ENCODE measurements around the gene MAML3.
A peak's percentile ranks its signal among the peaks of the same experiment; 100 is the strongest.

The MAML3 gene

DNA sequence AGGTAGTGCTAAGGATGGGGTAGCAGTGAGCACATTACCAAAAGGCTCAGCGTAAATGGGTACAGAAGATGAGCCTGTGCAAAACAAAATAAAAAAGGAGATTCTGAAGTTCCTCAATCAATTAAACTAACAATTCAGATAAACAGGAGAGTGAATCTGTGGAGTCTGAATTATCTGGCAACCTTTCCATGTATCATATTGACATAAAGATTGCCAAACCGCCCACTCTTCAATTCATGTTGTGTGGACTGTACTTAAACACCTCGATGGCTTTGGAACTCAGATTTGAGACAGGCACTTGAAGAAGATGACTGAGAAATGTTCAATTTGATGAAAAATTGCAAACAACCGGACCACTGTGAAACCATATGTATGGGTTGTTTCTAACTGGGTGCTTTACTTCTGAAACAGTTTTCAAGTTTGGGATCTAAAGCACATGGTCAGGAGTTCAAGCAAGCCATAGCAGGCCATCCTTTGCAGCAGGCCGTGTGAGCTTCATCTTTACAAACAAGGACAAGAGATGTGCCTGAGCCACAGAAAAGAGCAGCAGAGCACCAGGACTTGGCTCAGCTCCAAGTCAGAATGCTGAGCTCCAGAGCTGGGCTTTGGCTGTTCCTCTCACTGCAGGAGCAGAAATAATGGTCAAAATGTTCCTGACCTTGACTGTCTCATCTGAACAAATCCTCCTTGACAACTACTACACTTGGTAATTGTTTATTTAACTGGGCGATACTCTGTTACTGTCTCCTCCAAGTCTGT is 380.2 kb downstream of the MAML3 start:
- H3K4me1 ChIP-seq: no peaks in the 10 kb centered on the region
- in situ Hi-C loops (cut with MboI; ENCODE audit: low sequenced_read_pairs): no loop called here
- H3K27me3 ChIP-seq (ENCODE audit: low read depth): no peaks in the 10 kb centered on the region
- H3K36me3 ChIP-seq (replicated peaks): no peaks in the 10 kb centered on the region
- no peak for DNase-seq (ENCODE audit: low spot score in 2 of 2)
- H3K9me3 ChIP-seq: no peaks in the 10 kb centered on the region
- no peak overlapping the region for H3K4me3 ChIP-seq

DNA sequence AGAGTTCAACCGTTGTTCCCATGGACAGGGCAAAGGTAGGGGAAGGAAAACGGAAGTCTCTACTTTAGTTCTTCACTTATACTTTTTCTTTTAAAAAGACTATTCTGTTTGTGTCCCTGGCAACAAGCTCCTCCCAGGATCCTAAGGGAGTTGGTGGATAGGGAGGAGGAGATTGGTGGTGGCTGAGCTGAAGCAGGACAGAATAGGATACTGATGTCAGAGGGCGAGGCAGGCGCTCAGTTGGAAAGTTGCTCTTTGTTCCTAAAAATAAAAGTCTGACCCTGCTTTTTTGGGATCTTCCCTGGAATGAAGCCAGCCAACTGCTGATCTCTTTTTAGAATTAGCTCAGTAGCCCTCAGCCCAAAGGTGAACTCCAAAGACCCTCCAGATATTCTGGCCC is 383.6 kb downstream of the MAML3 start:
- in situ Hi-C loops (cut with MboI; ENCODE audit: low sequenced_read_pairs): no loop called here
- Histone ChIP-seq H3K36me3 (replicated peaks) (no peaks in the 10 kb centered on the region), H3K4me3 (no peak overlapping the region), H3K27me3 (ENCODE audit: low read depth) (no peaks in the 10 kb centered on the region), H3K9me3 (no peaks in the 10 kb centered on the region), H3K4me1 (no peaks in the 10 kb centered on the region)
- no peak for DNase-seq (ENCODE audit: low spot score in 2 of 2)

DNA sequence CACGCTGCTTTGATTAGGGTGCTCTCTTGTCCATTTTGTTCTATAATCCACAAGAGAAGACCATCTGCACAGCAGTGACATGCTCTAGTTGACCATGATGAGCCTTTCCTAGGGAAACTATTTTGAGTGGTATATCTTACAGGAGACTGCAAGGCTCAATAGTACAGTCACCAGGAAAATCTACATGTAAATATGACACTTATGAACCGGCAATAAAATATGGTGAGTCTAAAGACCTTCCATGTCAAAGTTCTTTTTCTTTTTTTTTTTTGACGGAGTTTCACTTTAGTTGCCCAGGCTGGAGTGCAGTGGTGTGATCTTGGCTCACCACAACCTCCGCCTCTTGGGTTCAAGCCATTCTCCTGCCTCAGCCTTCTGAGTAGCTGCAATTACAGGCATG is 384.6 kb downstream of the MAML3 start:
- no peaks in the 10 kb centered on the region for H3K9me3 ChIP-seq
- H3K27me3 ChIP-seq (ENCODE audit: low read depth): no peaks in the 10 kb centered on the region
- in situ Hi-C loops (cut with MboI; ENCODE audit: low sequenced_read_pairs): no loop called here
- H3K36me3 ChIP-seq (replicated peaks): no peaks in the 10 kb centered on the region
- no peak overlapping the region for H3K4me3 ChIP-seq
- DNase-seq (ENCODE audit: low spot score in 2 of 2): no peak
- no peaks in the 10 kb centered on the region for H3K4me1 ChIP-seq

DNA sequence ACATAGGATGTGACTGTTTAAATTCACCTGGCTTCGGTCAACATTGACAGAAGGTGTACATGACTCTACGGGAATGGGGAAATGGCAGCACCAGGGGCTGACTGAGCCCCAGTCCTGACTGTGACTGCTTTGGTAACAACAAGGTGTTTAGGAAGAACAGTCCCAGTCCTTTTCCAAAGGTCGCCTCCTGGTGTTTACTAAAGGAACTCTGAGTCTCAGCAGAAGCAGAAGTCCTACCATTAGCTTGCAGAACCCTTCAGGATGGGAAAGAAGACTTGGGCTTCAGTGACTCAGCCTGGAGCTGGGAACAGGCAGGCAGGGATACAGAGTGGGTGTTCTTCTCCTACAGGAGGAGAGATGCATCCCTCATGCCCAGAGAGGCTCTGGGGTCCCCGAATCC is 385.1 kb downstream of the MAML3 start:
- Histone ChIP-seq H3K4me1 (no peaks in the 10 kb centered on the region), H3K27me3 (ENCODE audit: low read depth) (no peaks in the 10 kb centered on the region), H3K9me3 (no peaks in the 10 kb centered on the region), H3K36me3 (replicated peaks) (no peaks in the 10 kb centered on the region), H3K4me3 (no peak overlapping the region)
- in situ Hi-C loops (cut with MboI; ENCODE audit: low sequenced_read_pairs): no loop called here
- no peak for DNase-seq (ENCODE audit: low spot score in 2 of 2)

DNA sequence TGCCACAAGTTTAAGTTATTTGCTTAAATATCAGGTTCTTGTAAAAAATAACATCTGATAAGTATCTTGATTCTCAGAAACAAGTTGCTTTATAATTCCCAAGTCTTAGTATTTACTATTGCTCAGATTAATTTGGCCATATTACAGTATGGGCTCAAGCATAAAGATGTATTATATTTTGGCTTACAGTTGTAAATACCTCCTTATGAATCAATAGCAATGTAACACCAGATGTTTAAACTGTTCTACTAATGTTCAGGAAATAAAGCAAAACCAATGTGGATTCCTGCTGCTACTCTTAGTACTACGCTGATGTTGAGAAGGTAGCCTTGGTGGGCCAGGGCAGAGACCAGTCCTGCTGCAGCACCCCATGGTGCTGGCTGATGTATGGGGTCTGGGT is 385.6 kb downstream of the MAML3 start:
- DNase-seq (ENCODE audit: low spot score in 2 of 2): no peak
- no peaks in the 10 kb centered on the region for H3K36me3 ChIP-seq (replicated peaks)
- H3K9me3 ChIP-seq: no peaks in the 10 kb centered on the region
- no peaks in the 10 kb centered on the region for H3K27me3 ChIP-seq (ENCODE audit: low read depth)
- no peaks in the 10 kb centered on the region for H3K4me1 ChIP-seq
- H3K4me3 ChIP-seq: no peak overlapping the region
- in situ Hi-C loops (cut with MboI; ENCODE audit: low sequenced_read_pairs): no loop called here

DNA sequence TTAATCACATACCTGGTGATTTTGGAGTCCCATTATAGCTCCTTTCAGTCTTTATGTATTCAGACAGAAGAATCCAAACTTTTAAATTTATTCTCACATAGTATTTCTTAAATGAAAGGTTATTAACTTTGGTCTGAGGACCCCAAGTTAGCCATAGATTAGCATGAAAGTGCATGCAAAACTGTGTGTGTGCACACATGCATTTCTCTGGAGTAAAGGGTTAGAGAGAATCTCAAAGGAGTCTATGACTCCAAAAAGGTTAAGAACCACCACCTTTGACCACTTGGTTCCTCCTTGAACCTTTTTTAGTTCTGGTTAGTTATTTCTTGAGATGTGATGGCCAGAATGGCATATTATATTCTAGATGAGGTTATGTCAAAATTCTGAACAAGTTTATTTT is 386.4 kb downstream of the MAML3 start:
- Histone ChIP-seq H3K4me1 (no peaks in the 10 kb centered on the region), H3K9me3 (no peaks in the 10 kb centered on the region), H3K4me3 (no peak overlapping the region), H3K27me3 (ENCODE audit: low read depth) (no peaks in the 10 kb centered on the region), H3K36me3 (replicated peaks) (no peaks in the 10 kb centered on the region)
- no peak for DNase-seq (ENCODE audit: low spot score in 2 of 2)
- in situ Hi-C loops (cut with MboI; ENCODE audit: low sequenced_read_pairs): no loop called here

DNA sequence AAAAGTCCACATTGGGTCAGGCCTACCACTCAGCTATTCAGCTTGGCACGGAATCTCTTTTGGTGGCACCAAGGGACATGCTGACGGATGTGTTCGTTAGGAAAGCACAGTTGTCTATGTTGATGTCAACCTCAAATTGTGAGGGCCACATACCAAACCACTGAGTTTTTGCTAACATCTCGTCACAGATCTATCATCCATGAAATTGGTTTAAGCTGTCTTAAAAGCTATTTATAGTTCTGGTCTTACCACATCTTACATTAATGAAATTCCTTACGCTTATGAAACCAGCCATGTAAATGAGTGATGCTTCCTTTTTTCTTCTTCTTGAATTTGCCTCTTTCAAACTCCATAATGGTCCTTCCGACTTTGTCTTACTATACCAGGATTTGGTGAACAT is 386.8 kb downstream of the MAML3 start:
- in situ Hi-C loops (cut with MboI; ENCODE audit: low sequenced_read_pairs): no loop called here
- Histone ChIP-seq H3K36me3 (replicated peaks) (no peaks in the 10 kb centered on the region), H3K27me3 (ENCODE audit: low read depth) (no peaks in the 10 kb centered on the region), H3K9me3 (no peaks in the 10 kb centered on the region), H3K4me3 (no peak overlapping the region), H3K4me1 (no peaks in the 10 kb centered on the region)
- no peak for DNase-seq (ENCODE audit: low spot score in 2 of 2)

DNA sequence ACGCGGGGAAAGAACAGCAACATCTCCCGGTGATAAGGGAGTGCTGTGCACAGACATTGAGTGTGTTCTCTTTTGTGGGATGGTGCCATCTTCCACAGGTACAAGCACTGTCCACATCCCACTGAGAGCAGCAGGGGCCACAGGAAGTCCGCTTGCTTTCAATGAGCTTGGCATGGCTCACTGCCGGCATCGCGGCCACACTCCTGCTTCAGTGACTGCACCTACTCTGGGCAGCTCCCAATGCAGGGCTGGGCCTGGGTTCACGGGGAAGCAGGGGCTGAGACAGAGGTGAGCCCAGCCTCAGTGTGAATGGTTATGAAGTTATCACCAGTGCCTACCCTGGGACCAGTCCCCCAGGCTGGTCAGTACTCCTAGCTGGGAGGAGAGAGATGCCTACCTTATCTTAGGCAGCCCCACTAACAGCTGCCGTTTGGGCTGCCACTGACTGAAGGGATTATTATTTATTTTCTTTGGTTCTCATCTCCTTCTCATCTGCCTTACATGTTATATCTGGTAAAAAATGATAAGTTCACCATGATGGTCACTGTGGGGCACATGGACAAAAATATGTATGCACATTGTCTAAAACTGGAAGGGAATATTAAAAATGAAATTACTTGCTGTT is 389.2 kb downstream of the MAML3 start:
- in situ Hi-C loops (cut with MboI; ENCODE audit: low sequenced_read_pairs): no loop called here
- H3K4me3 ChIP-seq: no peak overlapping the region
- H3K36me3 ChIP-seq (replicated peaks): no peaks in the 10 kb centered on the region
- no peak for DNase-seq (ENCODE audit: low spot score in 2 of 2)
- no peaks in the 10 kb centered on the region for H3K9me3 ChIP-seq
- H3K27me3 ChIP-seq (ENCODE audit: low read depth): no peaks in the 10 kb centered on the region
- no peaks in the 10 kb centered on the region for H3K4me1 ChIP-seq

DNA sequence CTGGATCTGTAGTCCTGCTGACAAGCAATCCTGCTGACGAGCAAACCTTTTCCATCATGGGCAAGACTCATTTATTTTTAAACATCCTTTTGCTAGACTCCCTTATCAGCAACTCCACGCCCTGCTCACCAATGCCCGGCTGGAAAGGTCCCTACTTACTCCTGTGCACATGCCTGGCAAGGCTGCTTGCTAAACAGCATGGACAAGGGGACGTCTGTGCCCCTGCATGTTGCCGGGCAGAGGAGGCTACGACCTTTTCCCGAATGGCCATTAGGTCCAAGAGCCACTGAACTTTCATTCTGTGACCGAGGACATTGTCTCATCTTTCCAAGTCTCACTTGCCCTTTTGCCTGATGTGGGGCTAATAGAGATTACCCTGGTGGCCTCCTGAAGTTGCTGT is 389.8 kb downstream of the MAML3 start:
- Histone ChIP-seq H3K4me3 (no peak overlapping the region), H3K36me3 (replicated peaks) (no peaks in the 10 kb centered on the region), H3K4me1 (no peaks in the 10 kb centered on the region), H3K9me3 (no peaks in the 10 kb centered on the region), H3K27me3 (ENCODE audit: low read depth) (no peaks in the 10 kb centered on the region)
- DNase-seq (ENCODE audit: low spot score in 2 of 2): no peak
- in situ Hi-C loops (cut with MboI; ENCODE audit: low sequenced_read_pairs): no loop called here

DNA sequence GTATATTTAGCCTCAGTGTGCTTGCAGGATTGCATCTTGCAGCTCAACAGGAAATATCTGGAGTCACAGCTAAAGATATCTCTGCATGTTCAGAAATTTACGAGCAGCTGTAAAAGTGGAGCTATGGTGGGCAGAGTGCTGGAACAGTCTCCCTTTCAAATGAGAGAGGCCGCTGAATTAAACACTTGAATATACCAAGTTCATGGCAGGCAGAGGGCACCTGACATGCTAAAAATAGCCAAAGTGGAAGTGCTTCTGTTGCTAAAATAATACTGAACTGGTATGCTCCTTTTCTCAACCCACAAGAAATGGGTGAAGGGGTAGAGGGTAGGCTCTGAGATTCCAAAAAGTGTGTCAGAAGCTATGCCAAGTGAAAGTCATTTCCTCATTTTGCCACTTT is 390.3 kb downstream of the MAML3 start:
- in situ Hi-C loops (cut with MboI; ENCODE audit: low sequenced_read_pairs): no loop called here
- Histone ChIP-seq H3K36me3 (replicated peaks) (no peaks in the 10 kb centered on the region), H3K4me3 (no peak overlapping the region)

DNA sequence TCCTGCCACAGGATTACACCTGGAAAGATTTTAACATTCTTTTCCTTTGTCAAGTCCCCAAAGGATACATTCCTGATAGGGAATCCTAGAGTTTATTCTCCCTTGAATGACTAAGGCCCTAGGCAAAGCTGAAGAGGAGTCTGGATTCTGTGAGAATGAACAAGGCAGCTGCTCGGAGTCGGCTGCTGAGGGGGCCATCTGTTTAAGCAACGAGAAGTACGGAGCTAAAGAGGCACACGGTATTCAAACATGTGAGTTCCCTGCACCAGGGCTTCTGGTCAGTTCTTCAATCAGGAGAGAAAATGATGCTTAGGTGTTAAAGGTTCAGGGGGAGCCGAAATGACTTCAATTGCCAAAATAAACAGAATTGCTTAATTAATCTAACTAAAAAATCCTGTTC is 390.8 kb downstream of the MAML3 start:
- no peak for DNase-seq (ENCODE audit: low spot score in 2 of 2)
- no peaks in the 10 kb centered on the region for H3K27me3 ChIP-seq (ENCODE audit: low read depth)

More for the DNA sequence above, 390.3 kb downstream of the MAML3 start:
- Histone ChIP-seq H3K27me3 (ENCODE audit: low read depth) (no peaks in the 10 kb centered on the region), H3K9me3 (no peaks in the 10 kb centered on the region), H3K4me1 (no peaks in the 10 kb centered on the region)
- no peak for DNase-seq (ENCODE audit: low spot score in 2 of 2)

DNA sequence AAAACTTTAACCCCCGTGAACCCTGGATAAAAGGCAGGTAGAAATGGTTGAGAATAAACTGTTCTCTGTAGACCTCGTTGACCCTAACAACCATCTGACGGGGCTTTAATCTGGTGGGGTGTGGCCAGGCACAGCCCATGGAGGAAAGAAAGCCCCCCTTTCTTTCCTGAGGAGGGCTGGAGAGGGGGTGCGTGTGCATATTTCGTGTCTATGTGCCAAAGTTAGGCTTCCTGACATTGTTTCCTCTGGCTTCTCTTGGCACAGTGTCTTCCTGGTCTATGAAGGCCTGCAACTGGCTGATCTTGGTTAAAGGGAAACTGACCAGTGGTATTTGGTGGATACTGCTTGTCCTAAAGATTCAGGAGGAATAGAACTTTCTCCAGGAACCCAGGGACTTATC is 391.3 kb downstream of the MAML3 start:
- DNase-seq (ENCODE audit: low spot score in 2 of 2): no peak
- in situ Hi-C loops (cut with MboI; ENCODE audit: low sequenced_read_pairs): no loop called here
- H3K27me3 ChIP-seq (ENCODE audit: low read depth): no peaks in the 10 kb centered on the region
- H3K4me1 ChIP-seq: no peaks in the 10 kb centered on the region
- H3K4me3 ChIP-seq: no peak overlapping the region
- H3K9me3 ChIP-seq: no peaks in the 10 kb centered on the region
- H3K36me3 ChIP-seq (replicated peaks): no peaks in the 10 kb centered on the region

More for the DNA sequence above, 390.8 kb downstream of the MAML3 start:
- Histone ChIP-seq H3K4me3 (no peak overlapping the region), H3K9me3 (no peaks in the 10 kb centered on the region), H3K4me1 (no peaks in the 10 kb centered on the region), H3K36me3 (replicated peaks) (no peaks in the 10 kb centered on the region)
- in situ Hi-C loops (cut with MboI; ENCODE audit: low sequenced_read_pairs): no loop called here

DNA sequence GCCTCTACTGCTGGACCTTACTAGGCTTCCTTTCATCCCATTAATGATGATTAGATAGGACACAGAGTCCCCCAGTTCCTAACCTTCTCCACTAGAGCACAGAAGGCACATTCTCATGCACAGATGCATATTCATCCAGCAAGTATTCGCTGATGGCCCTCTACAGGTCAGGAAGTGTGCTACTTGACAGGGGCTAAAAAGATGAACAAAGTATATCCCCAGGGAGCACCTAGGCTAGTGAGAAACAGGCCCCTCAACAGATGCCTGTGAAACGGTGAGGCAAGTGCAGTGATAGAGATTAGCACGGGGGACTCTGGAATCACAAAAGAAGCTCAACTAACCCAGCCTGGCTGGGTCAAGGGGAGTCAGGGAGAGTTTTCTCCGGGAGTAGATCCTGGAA is 392.5 kb downstream of the MAML3 start:
- DNase-seq (ENCODE audit: low spot score in 2 of 2): peak; percentile 19 to 26
- in situ Hi-C loops (cut with MboI; ENCODE audit: low sequenced_read_pairs): no loop called here
- Histone ChIP-seq H3K9me3 (no peaks in the 10 kb centered on the region), H3K4me1 (no peaks in the 10 kb centered on the region), H3K36me3 (replicated peaks) (no peaks in the 10 kb centered on the region), H3K4me3 (no peak overlapping the region), H3K27me3 (ENCODE audit: low read depth) (no peaks in the 10 kb centered on the region)

DNA sequence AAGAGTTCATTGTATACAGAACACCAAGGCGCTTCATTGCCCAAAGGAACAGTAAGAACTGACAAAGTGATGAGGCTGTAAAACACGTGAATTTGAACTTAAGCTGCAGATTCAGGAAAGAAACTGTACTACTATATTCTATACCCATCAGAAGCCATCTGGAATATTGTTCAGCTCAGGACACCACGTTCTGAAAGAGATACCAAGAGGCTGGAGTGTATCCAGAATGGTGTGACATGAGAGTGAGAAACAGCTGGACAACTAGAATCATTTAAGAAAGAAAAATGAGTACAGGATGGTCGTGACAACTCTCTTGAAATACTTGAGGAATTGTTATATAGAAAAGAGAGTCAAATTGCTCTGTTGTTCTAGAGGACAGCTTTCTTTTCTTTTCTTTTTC is 393.4 kb downstream of the MAML3 start:
- H3K36me3 ChIP-seq (replicated peaks): no peaks in the 10 kb centered on the region
- H3K9me3 ChIP-seq: no peaks in the 10 kb centered on the region
- H3K27me3 ChIP-seq (ENCODE audit: low read depth): no peaks in the 10 kb centered on the region
- H3K4me1 ChIP-seq: no peaks in the 10 kb centered on the region
- in situ Hi-C loops (cut with MboI; ENCODE audit: low sequenced_read_pairs): no loop called here
- DNase-seq (ENCODE audit: low spot score in 2 of 2): no peak
- no peak overlapping the region for H3K4me3 ChIP-seq

DNA sequence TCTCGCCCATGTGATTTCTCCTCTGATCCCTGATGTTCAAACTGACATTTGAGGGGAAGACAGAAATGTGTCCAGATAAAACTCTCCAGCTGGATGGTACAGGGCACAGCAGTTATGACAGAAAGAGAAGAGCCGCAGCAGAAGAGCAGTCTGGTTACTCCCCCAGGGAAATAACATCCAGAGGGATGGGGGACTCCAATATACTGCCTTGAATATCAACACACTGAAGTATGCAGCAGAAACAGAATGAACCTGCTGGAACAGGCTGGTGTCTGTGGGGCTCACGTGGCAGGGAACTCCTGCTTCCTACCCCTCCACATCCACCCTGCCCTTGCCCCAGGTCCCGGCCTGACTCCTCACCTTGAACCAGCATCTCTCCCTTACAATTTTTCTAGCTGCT is 394.9 kb downstream of the MAML3 start:
- in situ Hi-C loops (cut with MboI; ENCODE audit: low sequenced_read_pairs): no loop called here
- no peaks in the 10 kb centered on the region for H3K27me3 ChIP-seq (ENCODE audit: low read depth)
- no peak overlapping the region for H3K4me3 ChIP-seq
- H3K36me3 ChIP-seq (replicated peaks): no peaks in the 10 kb centered on the region
- DNase-seq (ENCODE audit: low spot score in 2 of 2): no peak
- H3K9me3 ChIP-seq: no peaks in the 10 kb centered on the region
- no peaks in the 10 kb centered on the region for H3K4me1 ChIP-seq
